ENCODE results near the gene EPN3.

EPN3 gene

GRCh38 chr17:50549969-50550368, 17.4 kb downstream of the EPN3 start:
- DNase-seq (ENCODE audit: low spot score): no peak

GRCh38 chr17:50550661-50551432, 18.3 kb downstream of the EPN3 start:
- peak; percentile 90 for DNase-seq (ENCODE audit: low spot score)

- DNase-seq (ENCODE audit: low spot score): no peak
These were observed 18.9 kb downstream of the EPN3 start for GRCh38 chr17:50551433-50551815.

GRCh38 chr17:50551884-50552283, 19.3 kb downstream of the EPN3 start:
- no peak for DNase-seq (ENCODE audit: low spot score)

- DNase-seq (ENCODE audit: low spot score): no peak
These were observed 21.7 kb downstream of the EPN3 start for GRCh38 chr17:50554201-50554600.

GRCh38 chr17:50556803-50557202, 24.3 kb downstream of the EPN3 start:
- DNase-seq (ENCODE audit: low spot score): no peak

- DNase-seq (ENCODE audit: low spot score): no peak
These were observed 25.1 kb downstream of the EPN3 start for GRCh38 chr17:50557630-50558029.

GRCh38 chr17:50558091-50558490, 25.6 kb downstream of the EPN3 start:
- DNase-seq (ENCODE audit: low spot score): no peak

- no peak for DNase-seq (ENCODE audit: low spot score)
These were observed 26.0 kb downstream of the EPN3 start for GRCh38 chr17:50558581-50558940.

GRCh38 chr17:50558941-50559614, 26.5 kb downstream of the EPN3 start:
- no peak for DNase-seq (ENCODE audit: low spot score)

- no peak for DNase-seq (ENCODE audit: low spot score)
These were observed 27.2 kb downstream of the EPN3 start for GRCh38 chr17:50559674-50560184.

GRCh38 chr17:50560185-50560824, 27.8 kb downstream of the EPN3 start, which contains the start of gene CACNA1G:
TSS of gene CACNA1G (plus strand) at chr17:50560715. CDS start at chr17:50561460, 745 bp downstream.
- peak; percentile 80 for DNase-seq (ENCODE audit: low spot score)

GRCh38 chr17:50560931-50561745, 28.6 kb downstream of the EPN3 start:
- DNase-seq (ENCODE audit: low spot score): no peak

- no peak for DNase-seq (ENCODE audit: low spot score)
These were observed 29.2 kb downstream of the EPN3 start for GRCh38 chr17:50561746-50562141.

- no peak for DNase-seq (ENCODE audit: low spot score)
These were observed 29.9 kb downstream of the EPN3 start for GRCh38 chr17:50562242-50563091.

- DNase-seq (ENCODE audit: low spot score): no peak
These were observed 30.6 kb downstream of the EPN3 start for GRCh38 chr17:50563092-50563511.

- DNase-seq (ENCODE audit: low spot score): peak; percentile 56
These were observed 32.4 kb downstream of the EPN3 start for GRCh38 chr17:50564916-50565315.

- peak; percentile 83 for DNase-seq (ENCODE audit: low spot score)
These were observed 33.1 kb downstream of the EPN3 start for GRCh38 chr17:50565402-50566350.

- no peak for DNase-seq (ENCODE audit: low spot score)
These were observed 34.4 kb downstream of the EPN3 start for GRCh38 chr17:50566886-50567285.

- DNase-seq (ENCODE audit: low spot score): no peak
These were observed 36.1 kb downstream of the EPN3 start for GRCh38 chr17:50568659-50569058.
